SK-N-SH (cell line): ENCODE results near the gene GNB1L. TPM values are rescaled to one million over a fixed set of nuclear protein-coding genes. Genes with fewer than 3 reads are reported as not detected.

Experiments used
- CTCF ChIA-PET: fragments of 300-600, 350-600 bp; formaldehyde crosslinking; extraction: SDS; loops from one replicate; lab custom pipeline; 2021; lab: Yijun Ruan, JAX
- POLR2A ChIA-PET: fragments of 350-600 bp; sonication (Branson Sonifier 250); formaldehyde crosslinking; extraction: SDS; loops from one replicate; lab custom pipeline; 2020; ENCODE audit warnings: antibody characterized with exemption, inconsistent platforms; lab: Yijun Ruan, JAX
- DNase-seq: peaks from one replicate; pipeline ENCODE4 v3.0.0; 2012
- H2AFZ ChIP-seq: fragments of 200-600 bp; sonication (generic); 2 replicates; pipeline ENCODE4 v1.8.1; 2016; ENCODE audit warnings: antibody characterized with exemption, mild to moderate bottlenecking, low read depth
- H3F3A ChIP-seq: fragments of 200-600 bp; sonication (generic); replicated peaks from 2 replicates; pipeline ENCODE3; 2016; ENCODE audit warnings: antibody characterized with exemption, mild to moderate bottlenecking; ENCODE audit not compliant: insufficient read depth
- H3K27ac ChIP-seq, 2 experiments: fragments of 200-500 bp in 1 of 2; fragments of 200-600 bp in 1 of 2; sonication (Bioruptor generic) in 1 of 2; sonication (generic), shearing (Covaris generic) in 1 of 2; 2 replicates each; pipeline versions ENCODE4 v1.5.1 to v1.6.1; 2014 to 2016; ENCODE audit warnings: low read depth in 2 of 2, inconsistent platforms in 1 of 2, low read length in 1 of 2, mild to moderate bottlenecking in 1 of 2, mixed read lengths in 1 of 2
- H3K27me3 ChIP-seq: fragments of 200-600 bp; sonication (generic), shearing (Covaris generic); 2 replicates; pipeline ENCODE4 v1.6.1; 2016; ENCODE audit warnings: mixed run types; ENCODE audit not compliant: insufficient read depth
- H3K36me3 ChIP-seq, 2 experiments: fragments of 200-500 bp in 1 of 2; fragments of 200-600 bp in 1 of 2; sonication (Bioruptor generic) in 1 of 2; sonication (generic) in 1 of 2; replicated peaks in 1 of 2; 2 replicates each; pipeline versions ENCODE3 to v1.5.1; 2014 to 2016; ENCODE audit warnings: low read length in 1 of 2, mild to moderate bottlenecking in 1 of 2; ENCODE audit not compliant: insufficient read depth in 2 of 2, control insufficient read depth in 1 of 2
- H3K4me1 ChIP-seq, 2 experiments: fragments of 200-500 bp in 1 of 2; fragments of 200-600 bp in 1 of 2; sonication (Bioruptor generic) in 1 of 2; sonication (generic), shearing (Covaris generic) in 1 of 2; 2 replicates each; pipeline versions ENCODE4 v1.5.1 to v1.6.1; 2014 to 2016; ENCODE audit warnings: low read depth in 1 of 2, low read length in 1 of 2, mixed run types in 1 of 2; ENCODE audit not compliant: insufficient read depth in 2 of 2, control insufficient read depth in 1 of 2
- H3K4me2 ChIP-seq: fragments of 200-600 bp; sonication (generic), shearing (Covaris generic); 2 replicates; pipeline ENCODE4 v1.6.1; 2017; ENCODE audit warnings: mixed run types
- H3K4me3 ChIP-seq, 2 experiments: fragments of 200-500 bp in 1 of 2; fragments of 200-600 bp in 1 of 2; sonication (Bioruptor generic) in 1 of 2; sonication (generic), shearing (Covaris generic) in 1 of 2; 2 replicates each; pipeline versions ENCODE4 v1.5.1 to v1.8.1; 2014 to 2016; ENCODE audit warnings: low read depth in 2 of 2, inconsistent platforms in 1 of 2, low read length in 1 of 2, mild to moderate bottlenecking in 1 of 2, mixed read lengths in 1 of 2, moderate library complexity in 1 of 2
- H3K79me2 ChIP-seq: fragments of 200-600 bp; sonication (generic); 2 replicates; pipeline ENCODE4 v1.8.1; 2017; ENCODE audit warnings: mild to moderate bottlenecking; ENCODE audit not compliant: insufficient read depth
- H3K9ac ChIP-seq: fragments of 200-600 bp; sonication (generic); 2 replicates; pipeline ENCODE4 v1.6.1; 2017; ENCODE audit warnings: mixed run types
- H3K9me2 ChIP-seq: fragments of 200-600 bp; sonication (generic); 2 replicates; pipeline ENCODE4 v1.6.1; 2017; ENCODE audit warnings: mixed run types
- H3K9me3 ChIP-seq: fragments of 200-600 bp; sonication (generic); 2 replicates; pipeline ENCODE4 v1.6.1; 2017; ENCODE audit warnings: mixed run types, mild to moderate bottlenecking, moderate library complexity
- H4K20me1 ChIP-seq: fragments of 200-600 bp; sonication (generic); 2 replicates; pipeline ENCODE4 v1.6.1; 2017; ENCODE audit warnings: mild to moderate bottlenecking, mixed run types; ENCODE audit not compliant: insufficient read depth
- ELF1 ChIP-seq: IDR thresholded peaks from 2 replicates; pipeline ENCODE4 v1.4.0; 2012
- EP300 ChIP-seq, 2 experiments: IDR thresholded peaks; 2 replicates each; pipeline versions ENCODE4 v1.4.0 to v1.6.1; 2012; ENCODE audit warnings: borderline replicate concordance in 1 of 2, low read depth in 1 of 2, low read length in 1 of 2
- EZH2phosphoT487 ChIP-seq: fragments of 200-600 bp; sonication (generic); IDR thresholded peaks from 2 replicates; pipeline ENCODE4 v1.6.1; 2017; ENCODE audit warnings: low read depth, mixed run types, mild to moderate bottlenecking, antibody characterized with exemption, moderate library complexity, borderline replicate concordance
- FOSL2 ChIP-seq: IDR thresholded peaks from 2 replicates; pipeline ENCODE4 v1.4.0; 2012; ENCODE audit warnings: low read depth, mild to moderate bottlenecking, moderate library complexity, borderline replicate concordance
- FOXJ3 ChIP-seq: sonication (generic); formaldehyde crosslinking; IDR thresholded peaks from 2 replicates; pipeline ENCODE4 v1.5.1; 2020; ENCODE audit warnings: mild to moderate bottlenecking, missing genetic modification reagents
- MEF2A ChIP-seq: IDR thresholded peaks from 2 replicates; pipeline ENCODE4 v1.4.0; 2012; ENCODE audit warnings: low read depth, borderline replicate concordance
- NFIC ChIP-seq: IDR thresholded peaks from 2 replicates; pipeline ENCODE4 v1.4.0; 2012; ENCODE audit warnings: borderline replicate concordance
- NRF1 ChIP-seq: IDR thresholded peaks from 2 replicates; pipeline ENCODE4 v1.6.1; 2012; ENCODE audit warnings: low read depth, mild to moderate bottlenecking, low read length
- POLR2AphosphoS5 ChIP-seq: IDR thresholded peaks from 2 replicates; pipeline ENCODE4 v1.6.1; 2012; ENCODE audit warnings: low read depth, low read length
- RCOR1 ChIP-seq: fragments of 150-350 bp; IDR thresholded peaks from 2 replicates; pipeline ENCODE4 v1.6.1; 2017; ENCODE audit warnings: antibody characterized with exemption, low read length
- SIN3A ChIP-seq: IDR thresholded peaks from 2 replicates; pipeline ENCODE4 v1.6.1; 2012; ENCODE audit warnings: low read depth, mild to moderate bottlenecking, low read length, moderate library complexity, borderline replicate concordance
- TAF1 ChIP-seq: IDR thresholded peaks from 2 replicates; pipeline ENCODE4 v1.6.1; 2012; ENCODE audit warnings: low read depth, mild to moderate bottlenecking, low read length, moderate library complexity, borderline replicate concordance
- TCF12 ChIP-seq: IDR thresholded peaks from 2 replicates; pipeline ENCODE4 v1.4.0; 2012
- TEAD4 ChIP-seq: IDR thresholded peaks from 2 replicates; pipeline ENCODE4 v1.4.0; 2012; ENCODE audit warnings: mild to moderate bottlenecking, borderline replicate concordance; ENCODE audit not compliant: insufficient read depth
- WGBS: methylation state at CpG from one replicate; pipeline ENCODE4 v1.1.6; 2017; ENCODE audit warnings: low lambda C conversion rate; 5-methylcytosine and 5-hydroxymethylcytosine counted together
- polyA plus RNA-seq, 3 experiments: library from polyadenylated mRNA; depleted of rRNA; stranded (reverse); fragments of >200 nt; gene quantifications; 2 replicates each; pipeline ENCODE4 v1.2.3, GENCODE V29; 2012
- TF ChIP-seq, protein P1 (sequence below): IDR thresholded peaks from 2 replicates; pipeline ENCODE4 v1.6.1; 2012; ENCODE audit warnings: mild to moderate bottlenecking, low read depth, low read length, moderate library complexity

GNB1L gene
- polyA plus RNA-seq, 1 of the 3 experiments (the other 2 are of a cell fraction) = 5.9 TPM

DNA sequence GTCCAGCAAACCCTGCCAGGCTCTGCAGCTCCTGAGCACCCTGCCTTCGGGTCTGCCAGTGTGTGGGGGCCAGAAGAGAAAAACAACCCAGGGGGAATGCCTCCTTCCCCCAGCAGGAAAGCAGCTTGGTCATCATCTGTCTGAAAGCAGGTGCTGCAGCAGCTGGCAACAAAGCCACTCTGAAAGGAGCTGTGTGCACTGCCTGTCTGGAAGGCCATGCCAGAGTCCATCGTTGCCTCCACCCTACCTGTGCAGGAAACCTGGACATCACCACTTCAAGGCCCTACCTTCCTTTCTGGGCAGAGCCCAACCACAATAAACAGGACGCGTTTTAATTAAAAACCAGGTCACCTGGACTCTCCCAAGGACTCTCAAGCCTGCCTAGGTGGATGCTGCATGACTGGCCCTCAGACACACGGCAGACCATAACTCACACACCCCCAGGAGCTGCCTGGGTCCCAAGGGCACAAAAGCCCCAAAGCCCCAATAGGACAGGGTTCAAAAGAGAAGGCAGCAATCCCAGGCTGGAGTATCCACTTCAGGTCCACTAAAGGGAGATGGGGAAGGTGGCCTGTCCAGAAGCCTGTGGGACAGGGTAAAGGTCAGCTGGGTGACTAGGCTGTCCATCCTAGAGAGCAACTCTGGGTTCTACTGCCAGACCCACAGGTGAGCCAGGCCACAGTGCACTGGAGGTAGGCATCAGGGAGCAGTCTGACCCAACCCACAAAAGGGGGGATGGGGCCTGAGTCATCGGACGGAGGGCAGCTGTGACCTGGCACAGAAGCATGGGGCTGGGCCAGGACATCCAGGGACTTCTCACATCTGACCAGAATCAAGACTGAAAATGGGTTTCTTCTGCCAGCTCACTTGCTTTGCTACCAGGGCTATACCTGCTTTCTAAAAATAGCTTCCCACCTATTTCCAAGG is 6.1 kb downstream of the GNB1L start:
- no peak overlapping the region for H2AFZ ChIP-seq
- peaks cover 27% of the 10 kb centered on the region; the same call in 1 of the 2 replicates for H4K20me1 ChIP-seq
- no peak overlapping the region for H3K4me3 ChIP-seq
- H3K27me3 ChIP-seq = no peaks in the 10 kb centered on the region
- peaks cover 19 to 26% of the 10 kb centered on the region in 2 experiments for H3K36me3 ChIP-seq
- H3K4me1 ChIP-seq = peaks cover 24 to 34% of the 10 kb centered on the region in 2 experiments
- no peak overlapping the region for H3K4me2 ChIP-seq
- no peak overlapping the region for H3K9ac ChIP-seq
- DNase-seq = no peak
- H3F3A ChIP-seq = peaks cover 37% of the 10 kb centered on the region
- no peak overlapping the region for H3K27ac ChIP-seq
- H3K79me2 ChIP-seq = peaks cover 71% of the 10 kb centered on the region
- WGBS = 43% methylated on average over 2 of the region's 7 CpGs
- TF ChIP-seq FOSL2 (peak; percentile 63; the same call in 1 of the 2 replicates), TCF12 (peak; percentile 51; the same call in 1 of the 2 replicates), FOXJ3 (CRISPR knock-in tag) (no peak)
- H3K9me3 ChIP-seq = no peaks in the 10 kb centered on the region
- POLR2A ChIA-PET = no interaction called here
- H3K9me2 ChIP-seq = no peaks in the 10 kb centered on the region
- CTCF ChIA-PET = no interaction called here

DNA sequence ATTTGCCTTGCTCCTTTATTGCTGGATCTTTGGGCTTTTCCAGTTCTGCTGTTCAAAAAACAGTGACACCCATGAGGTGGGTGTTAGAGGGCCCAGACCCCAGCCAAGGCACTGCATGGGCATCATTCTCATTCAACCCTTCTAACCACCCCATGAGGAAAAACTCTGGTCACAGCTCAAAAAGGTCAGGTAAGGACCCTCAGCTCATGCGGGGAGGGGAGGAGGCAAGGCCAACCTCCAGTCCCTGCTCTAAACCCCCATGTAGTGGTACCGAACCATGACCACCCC is 7.4 kb downstream of the GNB1L start:
- H3K79me2 ChIP-seq = peaks cover 66% of the 10 kb centered on the region
- H3K9ac ChIP-seq = no peak overlapping the region
- no peaks in the 10 kb centered on the region for H3K9me2 ChIP-seq
- H3K4me1 ChIP-seq = peaks cover 33 to 36% of the 10 kb centered on the region in 2 experiments; a peak in 3 of 4 replicates
- H3K4me2 ChIP-seq = no peak overlapping the region
- no peak overlapping the region for H3K27ac ChIP-seq
- TF ChIP-seq NRF1 (no peak), EZH2phosphoT487 (no peak)
- H4K20me1 ChIP-seq = peaks cover 15% of the 10 kb centered on the region; the same call in 1 of the 2 replicates
- WGBS = 93% methylated on average over 2 of the region's 2 CpGs
- peaks cover 37% of the 10 kb centered on the region for H3F3A ChIP-seq
- ChIA-PET POLR2A (no interaction called here), CTCF (no interaction called here)
- H3K9me3 ChIP-seq = no peaks in the 10 kb centered on the region
- H3K36me3 ChIP-seq = peaks cover 19 to 21% of the 10 kb centered on the region in 2 experiments
- DNase-seq = no peak
- no peak overlapping the region for H3K4me3 ChIP-seq
- no peak overlapping the region for H2AFZ ChIP-seq
- no peaks in the 10 kb centered on the region for H3K27me3 ChIP-seq

DNA sequence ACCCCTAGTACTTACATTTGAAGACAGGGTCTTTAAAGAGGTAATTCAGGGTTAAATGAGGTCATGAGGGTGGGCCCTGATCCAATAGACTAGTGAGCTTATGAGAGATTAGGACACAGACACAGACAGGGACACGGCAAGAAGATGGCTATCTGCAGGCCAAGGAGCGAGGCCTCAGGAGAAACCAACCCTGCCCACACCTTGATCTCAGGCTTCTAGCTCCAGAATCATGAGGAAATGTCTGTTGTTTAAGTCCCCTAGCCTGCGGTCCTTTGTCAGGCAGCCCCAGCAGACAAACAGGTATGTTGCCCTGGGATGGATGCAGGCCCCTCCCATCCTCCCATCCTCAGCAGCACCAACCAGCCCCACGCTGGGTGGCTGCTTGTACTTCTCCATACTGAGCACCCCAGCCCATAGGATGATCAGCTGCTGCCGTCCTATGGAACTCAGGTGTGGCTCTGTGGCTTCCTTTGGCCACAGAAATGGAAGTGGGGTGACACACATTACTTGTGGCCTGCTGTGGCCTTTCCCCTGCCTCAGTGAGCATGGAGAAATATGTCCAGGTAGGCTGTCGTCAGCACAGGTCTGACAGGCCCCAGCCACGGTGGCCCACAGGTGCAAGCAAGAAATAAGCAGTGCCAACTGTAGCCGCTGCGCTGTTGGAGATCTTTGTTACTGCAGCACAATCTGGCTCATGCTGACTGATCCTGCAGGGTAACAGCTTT is 7.9 kb downstream of the GNB1L start:
- Histone ChIP-seq H3K27ac (no peak overlapping the region), H3K4me2 (no peak overlapping the region), H3K9ac (no peak overlapping the region), H3K27me3 (no peaks in the 10 kb centered on the region), H3K4me3 (no peak overlapping the region), H3K9me3 (no peaks in the 10 kb centered on the region), H3K36me3 (peaks cover 15 to 20% of the 10 kb centered on the region in 2 experiments), H3K4me1 (peaks cover 35 to 42% of the 10 kb centered on the region in 2 experiments; a peak in 3 of 4 replicates), H3F3A (peaks cover 37% of the 10 kb centered on the region), H4K20me1 (peaks cover 10% of the 10 kb centered on the region; the same call in 1 of the 2 replicates), H2AFZ (no peak overlapping the region), H3K79me2 (peaks cover 61% of the 10 kb centered on the region), H3K9me2 (no peaks in the 10 kb centered on the region)
- TF ChIP-seq SIN3A (no peak), NFIC (no peak), MEF2A (no peak), TEAD4 (no peak), POLR2AphosphoS5 (no peak), RCOR1 (no peak), TAF1 (no peak), ELF1 (no peak), EP300 (IDR thresholded peaks at IDR 0.05; ENCODE audit: borderline replicate concordance in 1 of 2, low read depth in 1 of 2, low read length in 1 of 2) (no peak), FOSL2 (no peak)
- TF ChIP-seq, protein P1, sequence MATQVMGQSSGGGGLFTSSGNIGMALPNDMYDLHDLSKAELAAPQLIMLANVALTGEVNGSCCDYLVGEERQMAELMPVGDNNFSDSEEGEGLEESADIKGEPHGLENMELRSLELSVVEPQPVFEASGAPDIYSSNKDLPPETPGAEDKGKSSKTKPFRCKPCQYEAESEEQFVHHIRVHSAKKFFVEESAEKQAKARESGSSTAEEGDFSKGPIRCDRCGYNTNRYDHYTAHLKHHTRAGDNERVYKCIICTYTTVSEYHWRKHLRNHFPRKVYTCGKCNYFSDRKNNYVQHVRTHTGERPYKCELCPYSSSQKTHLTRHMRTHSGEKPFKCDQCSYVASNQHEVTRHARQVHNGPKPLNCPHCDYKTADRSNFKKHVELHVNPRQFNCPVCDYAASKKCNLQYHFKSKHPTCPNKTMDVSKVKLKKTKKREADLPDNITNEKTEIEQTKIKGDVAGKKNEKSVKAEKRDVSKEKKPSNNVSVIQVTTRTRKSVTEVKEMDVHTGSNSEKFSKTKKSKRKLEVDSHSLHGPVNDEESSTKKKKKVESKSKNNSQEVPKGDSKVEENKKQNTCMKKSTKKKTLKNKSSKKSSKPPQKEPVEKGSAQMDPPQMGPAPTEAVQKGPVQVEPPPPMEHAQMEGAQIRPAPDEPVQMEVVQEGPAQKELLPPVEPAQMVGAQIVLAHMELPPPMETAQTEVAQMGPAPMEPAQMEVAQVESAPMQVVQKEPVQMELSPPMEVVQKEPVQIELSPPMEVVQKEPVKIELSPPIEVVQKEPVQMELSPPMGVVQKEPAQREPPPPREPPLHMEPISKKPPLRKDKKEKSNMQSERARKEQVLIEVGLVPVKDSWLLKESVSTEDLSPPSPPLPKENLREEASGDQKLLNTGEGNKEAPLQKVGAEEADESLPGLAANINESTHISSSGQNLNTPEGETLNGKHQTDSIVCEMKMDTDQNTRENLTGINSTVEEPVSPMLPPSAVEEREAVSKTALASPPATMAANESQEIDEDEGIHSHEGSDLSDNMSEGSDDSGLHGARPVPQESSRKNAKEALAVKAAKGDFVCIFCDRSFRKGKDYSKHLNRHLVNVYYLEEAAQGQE = no peak
- WGBS = 95% methylated on average over 7 of the region's 9 CpGs
- POLR2A ChIA-PET = no interaction called here
- CTCF ChIA-PET = interaction anchor here (1.1 kb wide), 1 partner anchor 116 kb away, joined by 4 read pairs; no protein-coding TSS in a partner anchor
- no peak for DNase-seq
